Tibial nerve (tissue), 3 donors: Measurements from ENCODE around the gene TENM3.

Experiments
- POLR2A ChIP-seq, 2 donors: fragments of 450-650 bp; IDR thresholded peaks; one replicate each; pipeline ENCODE4 v1.6.1; 2017; ENCODE audit warnings: antibody characterized with exemption in 2 of 2, mild to moderate bottlenecking in 2 of 2, moderate library complexity in 2 of 2
- TF ChIP-seq, protein P1 (sequence below), 5 experiments: fragments of 200-600 bp in 3 of 5; fragments of 450-650 bp in 2 of 5; sonication (generic) in 3 of 5; IDR thresholded peaks; one replicate each; pipeline ENCODE4 v1.5.1; 2016 to 2019; ENCODE audit warnings: antibody characterized with exemption in 5 of 5, mild to moderate bottlenecking in 3 of 5, moderate library complexity in 2 of 5

DNA sequence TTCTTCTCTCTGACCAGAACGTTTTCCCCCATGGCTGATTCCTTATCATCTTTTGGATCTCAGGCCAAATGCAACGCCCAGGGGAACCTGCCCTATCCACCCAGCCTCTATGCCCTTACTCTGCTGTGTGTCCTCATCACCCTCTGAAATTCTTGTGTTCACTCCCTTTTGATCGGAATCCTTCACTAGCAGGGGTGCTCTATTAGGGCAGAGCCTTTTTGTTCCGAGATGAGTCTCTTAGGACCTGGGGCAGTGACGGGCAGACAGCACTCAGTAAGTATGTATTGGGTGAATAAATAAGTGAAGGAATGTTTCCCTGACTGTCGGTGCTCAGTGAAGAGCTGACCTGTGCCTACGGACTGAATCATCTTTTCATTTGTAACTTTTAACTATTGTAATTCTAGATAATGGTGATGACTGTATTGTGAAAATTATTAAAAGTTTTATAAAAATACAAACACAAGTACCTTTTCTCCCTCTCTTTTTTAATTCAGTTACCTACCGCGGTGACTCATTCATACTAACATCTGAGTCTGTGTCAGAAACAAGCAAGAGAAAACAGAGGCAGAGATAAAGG, 4.8 kb upstream of the TENM3 start:
- TF ChIP-seq, protein P1, sequence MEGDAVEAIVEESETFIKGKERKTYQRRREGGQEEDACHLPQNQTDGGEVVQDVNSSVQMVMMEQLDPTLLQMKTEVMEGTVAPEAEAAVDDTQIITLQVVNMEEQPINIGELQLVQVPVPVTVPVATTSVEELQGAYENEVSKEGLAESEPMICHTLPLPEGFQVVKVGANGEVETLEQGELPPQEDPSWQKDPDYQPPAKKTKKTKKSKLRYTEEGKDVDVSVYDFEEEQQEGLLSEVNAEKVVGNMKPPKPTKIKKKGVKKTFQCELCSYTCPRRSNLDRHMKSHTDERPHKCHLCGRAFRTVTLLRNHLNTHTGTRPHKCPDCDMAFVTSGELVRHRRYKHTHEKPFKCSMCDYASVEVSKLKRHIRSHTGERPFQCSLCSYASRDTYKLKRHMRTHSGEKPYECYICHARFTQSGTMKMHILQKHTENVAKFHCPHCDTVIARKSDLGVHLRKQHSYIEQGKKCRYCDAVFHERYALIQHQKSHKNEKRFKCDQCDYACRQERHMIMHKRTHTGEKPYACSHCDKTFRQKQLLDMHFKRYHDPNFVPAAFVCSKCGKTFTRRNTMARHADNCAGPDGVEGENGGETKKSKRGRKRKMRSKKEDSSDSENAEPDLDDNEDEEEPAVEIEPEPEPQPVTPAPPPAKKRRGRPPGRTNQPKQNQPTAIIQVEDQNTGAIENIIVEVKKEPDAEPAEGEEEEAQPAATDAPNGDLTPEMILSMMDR (IDR thresholded peaks at IDR 0.05), result no peak
- TF ChIP-seq POLR2A (IDR thresholded peaks at IDR 0.05), result no peak
